SHP77 (cell line): ENCODE data around the gene LPIN1.

Experiments
- DNase-seq, 2 experiments: peaks; one replicate each; lab custom pipeline; 2025; lab: John Stamatoyannopoulos, UW

The LPIN1 gene

DNA sequence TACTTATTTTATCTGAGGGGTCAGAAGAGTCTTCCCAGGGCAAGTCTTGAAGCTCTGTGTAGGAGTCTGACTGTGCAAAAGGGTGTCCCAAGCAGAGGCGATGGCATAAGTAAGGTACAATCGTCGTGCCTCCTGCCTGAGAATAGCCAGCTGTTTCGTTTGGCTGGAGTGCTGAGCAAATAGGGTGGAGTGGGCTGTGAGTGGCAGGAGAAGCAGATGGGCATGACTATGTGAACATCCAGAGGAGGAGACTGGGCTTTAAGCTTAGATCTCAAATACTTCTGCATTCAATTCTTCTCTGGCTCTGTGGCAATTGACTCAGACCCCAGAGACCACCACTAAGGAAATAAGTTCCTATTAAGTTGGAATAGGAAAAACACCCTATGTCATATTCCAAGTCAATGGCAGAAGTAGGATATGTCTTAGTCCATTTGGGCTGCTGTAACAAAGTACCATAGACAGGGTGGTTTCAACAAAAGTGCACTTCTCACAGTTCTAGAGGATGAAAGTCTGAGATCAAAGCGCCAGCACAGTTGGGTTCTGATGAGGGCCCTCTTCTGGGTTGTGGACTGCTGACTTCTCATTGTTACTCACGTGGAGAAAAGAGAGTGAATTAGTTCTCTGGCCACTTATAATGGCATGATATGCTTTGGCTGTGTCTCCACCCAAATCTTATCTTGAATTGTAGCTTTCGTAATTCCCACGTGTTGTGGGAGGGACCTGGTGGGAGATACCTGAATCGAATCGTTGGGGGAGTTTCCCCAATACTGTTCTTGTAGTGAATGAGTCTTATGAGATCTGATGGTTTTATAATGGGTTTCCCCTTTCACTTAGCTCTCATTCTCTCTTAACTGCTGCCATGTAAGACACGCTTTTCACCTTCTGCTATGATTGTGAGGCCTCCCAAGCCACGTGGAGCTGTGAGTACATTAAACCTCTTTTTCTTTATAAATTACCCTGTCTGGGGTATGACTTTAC lies 120.2 kb downstream of the LPIN1 start:
- DNase-seq = peak; percentile 93

DNA sequence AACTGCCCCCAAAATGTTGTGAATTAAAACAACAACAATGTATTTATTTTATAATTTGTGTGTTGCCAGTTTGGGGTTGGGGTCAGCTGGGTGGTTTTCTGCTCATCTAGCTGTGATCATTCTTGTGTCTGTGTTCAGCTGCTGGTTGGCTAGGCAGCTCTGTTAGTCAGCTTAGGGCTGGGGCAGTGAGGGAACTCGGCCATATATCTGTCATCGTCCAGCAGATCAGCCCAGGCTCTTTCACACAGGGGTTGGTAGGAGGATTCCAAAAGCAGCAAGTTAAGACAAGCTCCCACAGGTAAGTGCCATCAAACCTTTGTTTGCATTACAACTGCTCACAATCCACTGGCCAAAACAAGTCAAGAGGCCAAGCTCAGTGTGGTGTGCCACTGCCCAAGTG lies 121.5 kb downstream of the LPIN1 start:
- DNase-seq = peak in 1 of 2 experiments; percentile 29

DNA sequence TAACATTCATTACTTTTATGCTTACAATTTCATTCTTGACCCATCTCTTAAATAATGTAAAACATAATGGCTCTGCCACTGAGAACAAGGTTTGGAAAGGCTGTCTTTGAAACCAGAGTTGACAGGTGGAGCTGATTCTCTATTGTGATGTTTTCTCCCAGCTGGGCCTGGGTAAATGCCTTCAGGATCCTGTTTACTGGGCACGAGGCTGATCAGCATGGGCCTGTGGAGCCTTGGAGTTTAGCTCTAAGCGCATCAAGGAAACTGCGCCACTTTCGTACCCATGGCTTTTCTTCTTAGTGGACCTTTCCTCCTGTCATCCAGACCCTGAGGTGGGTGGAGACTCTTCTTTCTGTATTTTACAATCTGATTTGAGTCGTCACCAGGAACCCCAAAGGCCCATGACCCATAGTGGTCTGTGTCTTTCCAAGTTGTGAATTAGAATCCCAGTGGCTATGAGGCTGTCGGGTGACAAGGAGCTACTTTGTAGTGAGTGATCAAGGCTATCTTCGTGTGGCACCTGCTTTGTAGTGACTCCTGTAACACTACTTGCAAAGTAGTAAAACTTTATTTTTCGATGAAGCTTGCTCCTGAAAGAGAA lies 123.1 kb downstream of the LPIN1 start:
- DNase-seq = no peak

DNA sequence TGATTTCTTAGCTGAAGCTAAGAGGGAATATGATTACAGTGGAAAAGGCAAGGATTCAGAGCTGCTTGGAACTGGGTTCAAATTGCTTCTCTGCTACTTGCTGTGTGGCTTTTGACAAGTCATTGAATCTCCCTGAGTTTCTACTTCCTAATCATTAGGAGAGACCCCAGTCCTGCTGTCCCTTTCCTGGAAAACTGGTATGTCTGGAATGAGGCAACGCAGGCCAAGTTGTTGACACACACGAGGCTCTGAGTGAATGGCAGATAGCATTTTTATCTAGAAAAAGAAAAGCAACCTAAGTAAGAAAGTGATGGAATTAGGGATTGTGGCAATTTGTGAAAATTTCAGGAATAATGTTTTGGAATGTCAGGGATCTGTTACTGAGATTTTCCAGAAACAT lies 123.6 kb downstream of the LPIN1 start:
- DNase-seq = no peak

DNA sequence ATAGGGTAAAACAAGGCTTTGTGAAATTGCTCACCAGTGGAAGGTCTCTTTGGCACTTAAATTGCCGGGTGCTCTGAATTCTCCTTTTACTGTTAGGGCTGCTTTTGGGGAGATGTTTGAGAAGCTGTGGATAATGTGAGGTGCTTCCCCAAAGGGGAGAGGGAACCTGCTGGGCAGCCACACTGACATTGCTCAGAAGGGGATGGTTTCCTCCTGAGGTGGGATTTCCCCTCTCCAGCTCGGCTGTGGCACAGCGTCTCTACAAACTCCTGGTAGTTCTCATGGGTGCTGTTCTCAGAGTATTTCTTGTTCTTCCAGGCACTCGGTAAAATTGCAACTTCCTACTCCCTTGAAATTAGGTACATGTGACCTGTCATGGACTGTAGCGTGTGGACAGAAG lies 124.2 kb downstream of the LPIN1 start:
- DNase-seq = no peak

DNA sequence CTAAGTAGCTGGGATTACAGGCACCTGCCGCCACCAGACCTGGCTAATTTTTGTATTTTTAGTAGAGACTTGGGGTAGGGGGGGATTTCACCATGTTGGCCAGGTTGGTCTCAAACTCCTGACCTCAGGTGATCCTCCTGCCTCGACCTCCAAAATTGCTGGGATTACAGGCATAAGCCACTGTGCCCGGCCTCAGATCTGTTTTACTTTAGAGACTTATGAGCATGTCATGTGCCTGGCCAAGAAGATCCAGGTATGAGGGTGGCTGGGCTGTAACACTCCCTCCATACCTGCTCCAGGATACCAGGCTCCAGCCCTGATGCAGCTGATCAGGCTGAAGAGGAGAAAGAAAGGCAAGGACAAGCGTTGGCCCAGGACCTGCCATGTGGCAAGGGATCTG lies 125.0 kb downstream of the LPIN1 start:
- no peak for DNase-seq

DNA sequence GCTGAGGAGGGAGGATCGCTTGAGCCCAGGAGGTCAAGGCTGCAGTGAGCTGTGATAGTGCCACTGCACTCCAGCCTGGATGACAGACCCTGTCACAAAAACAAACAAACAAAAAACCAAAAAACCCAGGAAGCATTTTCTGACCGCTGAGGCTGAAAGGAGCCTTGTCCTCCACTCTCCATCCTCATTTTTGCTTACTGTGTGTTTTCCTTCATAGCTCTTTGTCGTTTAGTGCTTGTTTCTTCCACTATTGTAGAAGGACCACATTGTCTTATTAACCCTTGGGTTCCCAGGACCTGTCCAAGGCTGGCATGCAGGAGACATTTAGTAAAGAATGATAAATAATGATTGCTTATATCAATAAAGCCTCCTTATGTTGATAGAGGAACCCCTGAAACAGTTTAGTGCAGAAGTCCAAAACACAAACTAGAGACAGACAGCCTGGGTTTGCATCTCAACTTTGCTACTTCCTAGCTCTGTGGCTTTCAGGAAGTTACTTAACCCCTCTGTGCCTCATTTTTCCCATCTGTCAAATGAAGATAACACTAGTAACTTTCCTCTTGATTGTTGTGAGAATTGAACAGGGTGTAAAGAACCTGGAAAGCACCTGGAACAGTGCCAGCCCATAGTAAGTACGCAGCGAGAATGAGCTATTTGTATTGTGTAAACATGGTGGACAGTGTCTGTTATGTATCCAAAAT lies 126.0 kb downstream of the LPIN1 start:
- DNase-seq = peak; percentile 44 to 67

DNA sequence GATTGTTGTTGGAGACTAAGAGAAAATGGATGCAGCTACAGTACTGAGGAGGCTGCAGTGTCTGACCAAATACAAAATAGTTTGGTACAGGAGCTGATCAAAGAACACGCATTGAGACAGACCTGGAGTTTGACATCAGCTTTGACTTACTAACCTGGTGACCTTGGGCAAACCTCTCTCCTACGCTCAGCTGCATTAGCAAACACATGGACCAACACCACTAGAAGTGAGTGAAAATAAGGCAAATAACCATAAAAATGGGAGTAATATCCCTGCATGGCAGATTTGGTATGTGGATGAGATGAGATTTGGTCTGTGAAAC lies 126.5 kb downstream of the LPIN1 start:
- DNase-seq = peak in 1 of 2 experiments; percentile 44

DNA sequence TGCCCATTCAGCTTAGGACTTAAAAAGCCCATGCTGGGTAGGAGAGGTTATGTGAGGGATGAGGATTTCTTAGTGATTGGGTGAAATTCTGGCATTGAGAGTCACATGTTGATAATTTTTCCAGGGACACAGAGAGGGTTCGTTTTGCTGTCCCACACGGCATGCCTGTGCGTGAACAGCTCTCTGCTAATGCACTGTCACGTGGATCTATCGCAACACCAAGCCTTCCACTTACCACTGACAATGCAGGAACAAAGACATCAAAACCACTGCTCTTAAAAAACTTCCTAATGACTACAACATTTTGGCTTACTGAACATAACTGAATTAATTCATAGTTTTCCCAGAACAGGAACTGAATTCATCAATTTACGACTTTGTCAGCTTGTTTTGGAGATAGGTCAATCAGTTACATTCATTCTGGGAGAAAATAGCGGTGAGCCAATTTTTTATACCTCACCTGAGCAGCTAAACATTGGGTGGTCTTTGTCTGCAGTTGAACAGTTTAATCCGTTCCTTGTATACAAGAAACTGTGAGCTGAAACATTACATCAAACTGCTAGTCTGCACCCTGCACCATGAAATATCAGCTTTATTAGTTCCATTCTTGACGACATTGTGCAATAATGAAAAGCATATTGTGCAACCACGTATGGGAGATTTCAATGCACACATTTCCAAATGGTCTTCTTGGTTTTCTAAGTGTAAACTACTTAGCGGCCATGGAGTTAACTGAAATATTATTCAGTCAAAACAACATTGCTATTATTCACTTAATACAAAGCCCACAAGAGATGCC lies 127.1 kb downstream of the LPIN1 start:
- DNase-seq = no peak

DNA sequence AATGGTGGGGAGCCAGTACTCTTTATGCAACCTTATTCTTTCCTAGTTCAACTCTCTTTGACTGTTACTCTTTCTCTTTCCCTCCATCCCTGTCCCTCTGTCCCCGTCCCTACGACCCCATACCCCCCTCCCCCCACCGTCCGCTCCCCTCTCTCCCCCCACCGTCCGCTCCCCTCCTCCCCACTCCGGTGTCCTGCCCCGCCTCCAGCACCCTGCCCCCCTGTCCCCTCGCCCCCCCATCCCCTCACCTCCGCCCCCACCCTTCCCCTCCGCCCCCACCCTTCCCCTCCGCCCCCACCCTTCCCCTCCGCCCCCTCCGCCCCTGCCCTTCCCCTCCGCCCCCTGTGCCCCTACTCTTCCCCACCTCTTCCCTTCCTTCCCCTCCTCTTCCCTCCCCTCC lies 128.4 kb downstream of the LPIN1 start:
- no peak for DNase-seq

DNA sequence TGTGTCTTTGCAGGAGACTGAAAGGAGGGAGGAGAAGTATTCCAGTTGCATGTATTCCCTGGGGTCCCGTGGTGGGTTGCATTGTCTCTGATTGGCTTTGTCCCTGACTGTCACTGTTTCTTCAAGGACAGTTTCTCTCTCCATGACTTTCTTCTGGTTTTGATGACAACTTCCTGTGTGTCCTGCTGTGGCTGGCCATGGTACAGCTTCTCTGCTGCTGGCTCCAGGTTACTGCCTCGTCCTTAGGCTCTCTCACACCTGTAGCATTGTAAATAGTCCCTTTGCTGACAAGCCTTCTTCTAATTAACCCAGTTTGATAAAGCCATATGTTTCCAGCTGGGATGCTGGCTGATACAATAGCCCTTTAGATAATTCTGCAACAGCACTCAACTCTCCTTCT lies 129.0 kb downstream of the LPIN1 start:
- no peak for DNase-seq

DNA sequence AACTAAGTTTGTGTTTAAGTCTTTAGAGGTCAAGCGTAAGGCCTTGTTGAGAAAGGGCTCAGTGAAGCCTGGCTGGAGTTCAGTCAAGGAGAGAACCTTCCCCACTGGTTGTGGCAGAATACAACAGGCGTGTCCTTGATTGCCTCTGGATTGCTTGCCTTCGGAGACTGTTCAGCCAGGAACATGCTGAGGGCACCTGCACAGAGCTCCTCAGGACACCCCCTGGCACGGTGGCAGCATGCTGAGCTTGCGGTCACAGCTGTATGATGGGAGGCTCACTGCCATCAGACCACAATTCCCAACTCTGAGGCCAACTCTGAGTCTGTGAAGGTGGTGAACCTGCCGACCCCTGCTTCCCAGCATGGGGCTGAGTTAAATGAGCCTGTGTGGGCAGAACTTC lies 130.0 kb downstream of the LPIN1 start:
- DNase-seq = no peak

DNA sequence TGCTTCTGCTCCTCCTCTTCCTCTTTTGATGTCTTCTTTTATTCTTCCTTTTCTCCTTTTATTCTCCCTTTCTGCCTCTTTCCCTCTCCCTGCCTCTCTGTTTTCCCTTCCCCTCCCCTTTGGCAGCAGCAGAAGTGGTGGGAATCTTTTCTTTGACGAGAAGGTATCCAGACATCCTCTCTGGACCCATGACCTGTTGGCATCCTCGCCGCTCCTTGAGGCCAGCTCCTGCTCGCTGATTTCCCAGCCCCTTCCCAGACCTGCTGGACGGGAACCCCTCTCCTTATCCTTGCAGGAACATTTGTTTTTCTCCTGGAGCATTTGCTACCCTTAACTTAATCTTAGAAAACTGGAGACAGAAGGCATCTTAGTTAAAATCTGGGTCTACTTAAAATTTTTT lies 130.5 kb downstream of the LPIN1 start:
- DNase-seq = no peak
